Neural crest cell (in vitro differentiated cells): Measurements from ENCODE around the gene DDA1. TPM values are rescaled to one million over a fixed set of nuclear protein-coding genes. Genes with fewer than 3 reads are reported as not detected.

ENCODE experiments used
- DNase-seq: peaks from one replicate; pipeline ENCODE4 v3.0.0; 2021; ENCODE audit warnings: low read depth, mixed read lengths, low spot score
- H3K27ac Mint-ChIP-seq: one replicate; pipeline ENCODE4 v1.8.0; 2021; ENCODE audit warnings: mild to moderate bottlenecking, mixed read lengths; ENCODE audit not compliant: unreplicated experiment
- H3K27me3 Mint-ChIP-seq: 2 replicates; pipeline ENCODE4 v1.8.0; 2021; ENCODE audit warnings: low read depth, mild to moderate bottlenecking, mixed read lengths
- H3K36me3 Mint-ChIP-seq: 2 replicates; pipeline ENCODE4 v1.8.0; 2021; ENCODE audit warnings: low read depth, mild to moderate bottlenecking, mixed read lengths
- H3K4me1 Mint-ChIP-seq: 2 replicates; pipeline ENCODE4 v1.8.0; 2021; ENCODE audit warnings: mixed read lengths
- H3K4me3 Mint-ChIP-seq: one replicate; pipeline ENCODE4 v1.8.0; 2021; ENCODE audit warnings: mild to moderate bottlenecking, mixed read lengths
- H3K9me3 Mint-ChIP-seq: 2 replicates; pipeline ENCODE4 v1.8.0; 2021; ENCODE audit warnings: mixed read lengths
- total RNA-seq: library from RNA; stranded (reverse); gene quantifications from 2 replicates; pipeline ENCODE4 v1.2.1, GENCODE V29; 2021
- TF ChIP-seq, protein P1 (sequence below): fragments of 200-600 bp; sonication (generic); conservative IDR thresholded peaks from 2 replicates; pipeline ENCODE4 v1.5.0; 2021; ENCODE audit warnings: antibody characterized with exemption, mild to moderate bottlenecking

DDA1 gene
- total RNA-seq, 1 donor from 2014 or later: 44.9 TPM

DNA sequence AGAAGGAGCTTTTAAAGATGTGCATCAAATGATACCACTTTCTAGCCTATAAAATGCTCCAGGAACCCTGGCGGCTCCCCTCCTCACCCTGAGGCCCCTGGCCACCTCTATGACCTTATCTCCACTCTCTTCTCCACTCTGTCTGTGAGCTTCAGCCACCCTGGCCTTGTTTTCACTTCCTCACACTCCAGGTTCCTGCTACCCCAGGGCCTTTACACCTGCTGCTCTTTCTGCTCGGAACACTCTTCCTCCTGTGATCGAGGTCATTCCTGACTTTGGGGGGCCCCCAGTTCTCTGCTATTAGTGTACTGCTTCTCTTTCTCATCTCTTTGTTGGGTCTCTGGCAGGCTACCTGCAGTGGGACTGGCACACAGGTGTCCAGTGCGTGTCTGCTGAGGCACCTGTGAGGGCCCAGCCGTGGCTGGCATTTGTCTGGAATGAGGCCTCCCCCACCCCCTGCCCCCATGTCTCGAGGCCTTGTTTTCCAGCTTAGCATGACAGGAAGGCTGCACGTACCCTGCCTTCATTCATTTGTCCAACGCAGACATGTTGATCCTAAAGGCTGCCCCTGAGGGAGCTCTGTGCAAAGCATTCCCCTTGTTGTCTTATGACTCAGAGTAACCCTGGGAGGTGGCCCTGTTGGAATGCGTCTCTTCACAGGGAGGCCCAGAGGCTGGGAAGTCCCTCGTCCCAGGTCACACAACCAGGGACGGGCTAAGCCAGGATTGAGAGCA lies 2.3 kb downstream of the DDA1 start:
- TF ChIP-seq, protein P1, sequence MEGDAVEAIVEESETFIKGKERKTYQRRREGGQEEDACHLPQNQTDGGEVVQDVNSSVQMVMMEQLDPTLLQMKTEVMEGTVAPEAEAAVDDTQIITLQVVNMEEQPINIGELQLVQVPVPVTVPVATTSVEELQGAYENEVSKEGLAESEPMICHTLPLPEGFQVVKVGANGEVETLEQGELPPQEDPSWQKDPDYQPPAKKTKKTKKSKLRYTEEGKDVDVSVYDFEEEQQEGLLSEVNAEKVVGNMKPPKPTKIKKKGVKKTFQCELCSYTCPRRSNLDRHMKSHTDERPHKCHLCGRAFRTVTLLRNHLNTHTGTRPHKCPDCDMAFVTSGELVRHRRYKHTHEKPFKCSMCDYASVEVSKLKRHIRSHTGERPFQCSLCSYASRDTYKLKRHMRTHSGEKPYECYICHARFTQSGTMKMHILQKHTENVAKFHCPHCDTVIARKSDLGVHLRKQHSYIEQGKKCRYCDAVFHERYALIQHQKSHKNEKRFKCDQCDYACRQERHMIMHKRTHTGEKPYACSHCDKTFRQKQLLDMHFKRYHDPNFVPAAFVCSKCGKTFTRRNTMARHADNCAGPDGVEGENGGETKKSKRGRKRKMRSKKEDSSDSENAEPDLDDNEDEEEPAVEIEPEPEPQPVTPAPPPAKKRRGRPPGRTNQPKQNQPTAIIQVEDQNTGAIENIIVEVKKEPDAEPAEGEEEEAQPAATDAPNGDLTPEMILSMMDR: no peak
- Mint-ChIP-seq H3K4me3 (peak overlapping the region; percentile 77), H3K36me3 (no peaks in the 10 kb centered on the region), H3K27me3 (no peaks in the 10 kb centered on the region), H3K4me1 (peaks cover 30% of the 10 kb centered on the region), H3K27ac (no peak overlapping the region), H3K9me3 (no peaks in the 10 kb centered on the region)
- no peak for DNase-seq

DNA sequence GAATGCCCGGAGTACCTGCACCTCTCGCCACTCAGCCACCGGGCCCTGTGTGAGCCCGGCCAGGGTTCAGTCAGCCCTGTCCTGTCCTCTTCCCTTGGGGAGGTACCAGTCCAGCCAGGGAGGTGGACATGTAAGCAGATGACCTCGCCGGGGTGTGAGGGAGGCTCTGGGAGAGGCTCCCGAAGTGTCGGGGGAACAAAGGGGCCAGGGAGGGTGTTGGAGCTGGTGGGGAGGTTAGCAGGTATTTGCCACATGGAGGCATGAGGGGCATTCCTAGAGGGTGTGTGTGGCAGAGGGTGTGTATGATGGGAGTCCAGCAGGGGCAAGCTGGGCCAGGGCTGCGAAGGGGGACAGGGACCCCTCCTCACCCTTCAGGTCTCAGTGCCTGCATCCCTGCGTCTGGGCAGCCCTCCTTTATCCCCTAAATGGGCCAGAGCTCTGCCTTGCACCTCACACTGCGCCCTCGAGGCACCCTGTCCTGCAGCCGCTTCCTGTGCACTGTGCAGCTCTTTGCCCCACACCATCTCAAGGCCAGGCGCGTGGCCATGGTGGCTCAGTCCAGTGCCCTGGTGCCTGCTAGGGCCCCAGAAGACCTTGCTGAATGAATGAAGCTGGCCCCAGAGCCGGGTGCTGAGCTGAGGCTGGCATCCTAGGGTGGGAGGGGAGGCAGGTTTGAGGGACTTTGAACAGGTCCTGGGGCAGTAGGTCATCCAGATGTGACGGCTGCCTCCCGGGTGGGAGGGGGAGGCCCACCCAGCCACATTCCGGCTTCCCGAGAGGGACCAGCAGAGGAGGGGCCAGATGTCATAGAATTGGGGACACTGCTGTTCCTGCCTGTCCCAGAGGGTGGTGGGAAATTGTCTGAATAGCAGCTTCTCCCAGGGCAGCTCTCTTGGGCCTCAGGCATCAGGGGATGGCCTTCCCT lies 3.1 kb downstream of the DDA1 start:
- Mint-ChIP-seq H3K27me3 (no peaks in the 10 kb centered on the region), H3K4me3 (peak overlapping the region; percentile 77), H3K4me1 (peaks cover 29% of the 10 kb centered on the region), H3K9me3 (no peaks in the 10 kb centered on the region), H3K27ac (no peak overlapping the region), H3K36me3 (no peaks in the 10 kb centered on the region)
- no peak for DNase-seq
- TF ChIP-seq, protein P1: no peak

DNA sequence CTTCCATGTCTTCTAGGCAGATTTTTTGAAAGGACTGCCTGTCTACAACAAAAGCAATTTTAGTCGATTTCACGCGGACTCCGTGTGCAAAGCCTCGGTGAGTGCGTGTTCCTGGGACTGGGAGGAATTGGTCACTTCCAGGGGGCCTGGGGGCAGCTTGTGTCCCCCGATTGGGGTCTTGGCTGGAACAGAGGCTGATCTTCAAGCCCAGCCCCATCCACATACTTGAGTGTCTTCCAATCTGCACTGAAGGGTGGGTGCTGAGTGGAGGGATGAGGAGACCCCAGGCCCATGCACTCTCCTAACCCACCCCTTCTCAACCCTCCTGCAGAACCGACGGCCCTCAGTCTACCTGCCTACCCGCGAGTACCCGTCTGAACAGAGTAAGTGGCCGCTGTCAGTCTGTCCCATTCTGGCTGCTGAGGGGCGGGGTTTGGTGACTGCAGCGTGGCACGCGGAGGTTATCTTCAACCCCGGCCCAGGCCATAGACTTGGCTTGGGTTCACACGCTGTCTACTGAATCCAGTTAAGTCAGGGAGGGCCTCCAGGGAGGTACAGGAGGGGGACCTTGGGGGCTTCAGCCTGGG lies 4.7 kb downstream of the DDA1 start:
- Mint-ChIP-seq H3K9me3 (no peaks in the 10 kb centered on the region), H3K4me3 (peak overlapping the region; percentile 23), H3K36me3 (no peaks in the 10 kb centered on the region), H3K27me3 (no peaks in the 10 kb centered on the region), H3K4me1 (peaks cover 19% of the 10 kb centered on the region), H3K27ac (no peak overlapping the region)
- DNase-seq: no peak
- TF ChIP-seq, protein P1: no peak

DNA sequence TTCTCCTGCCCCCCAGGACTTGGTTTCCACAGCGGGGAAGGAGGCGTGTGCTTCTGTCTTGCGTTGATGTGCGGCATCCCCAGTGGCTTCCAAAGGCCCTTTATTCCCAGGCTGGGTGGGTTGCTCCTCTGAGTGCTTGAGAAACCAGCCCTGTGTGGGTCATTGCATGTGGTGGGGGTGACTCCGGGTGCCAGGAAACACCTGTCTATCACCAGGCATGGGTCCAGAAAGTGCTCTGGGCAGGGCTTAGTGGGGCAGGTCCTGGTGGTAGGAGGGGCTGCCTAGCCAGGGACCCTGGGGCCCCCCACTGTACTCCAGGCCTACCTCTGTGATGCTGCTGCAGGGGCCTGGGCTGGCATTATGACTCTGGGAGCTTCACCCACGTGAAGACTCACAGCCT lies 9.6 kb downstream of the DDA1 start:
- DNase-seq: no peak
- no peak overlapping the region for H3K4me3 Mint-ChIP-seq
- H3K27ac Mint-ChIP-seq: no peak overlapping the region
- H3K36me3 Mint-ChIP-seq: no peaks in the 10 kb centered on the region
- TF ChIP-seq, protein P1: no peak
- H3K27me3 Mint-ChIP-seq: no peaks in the 10 kb centered on the region
- H3K9me3 Mint-ChIP-seq: no peaks in the 10 kb centered on the region
- no peaks in the 10 kb centered on the region for H3K4me1 Mint-ChIP-seq

DNA sequence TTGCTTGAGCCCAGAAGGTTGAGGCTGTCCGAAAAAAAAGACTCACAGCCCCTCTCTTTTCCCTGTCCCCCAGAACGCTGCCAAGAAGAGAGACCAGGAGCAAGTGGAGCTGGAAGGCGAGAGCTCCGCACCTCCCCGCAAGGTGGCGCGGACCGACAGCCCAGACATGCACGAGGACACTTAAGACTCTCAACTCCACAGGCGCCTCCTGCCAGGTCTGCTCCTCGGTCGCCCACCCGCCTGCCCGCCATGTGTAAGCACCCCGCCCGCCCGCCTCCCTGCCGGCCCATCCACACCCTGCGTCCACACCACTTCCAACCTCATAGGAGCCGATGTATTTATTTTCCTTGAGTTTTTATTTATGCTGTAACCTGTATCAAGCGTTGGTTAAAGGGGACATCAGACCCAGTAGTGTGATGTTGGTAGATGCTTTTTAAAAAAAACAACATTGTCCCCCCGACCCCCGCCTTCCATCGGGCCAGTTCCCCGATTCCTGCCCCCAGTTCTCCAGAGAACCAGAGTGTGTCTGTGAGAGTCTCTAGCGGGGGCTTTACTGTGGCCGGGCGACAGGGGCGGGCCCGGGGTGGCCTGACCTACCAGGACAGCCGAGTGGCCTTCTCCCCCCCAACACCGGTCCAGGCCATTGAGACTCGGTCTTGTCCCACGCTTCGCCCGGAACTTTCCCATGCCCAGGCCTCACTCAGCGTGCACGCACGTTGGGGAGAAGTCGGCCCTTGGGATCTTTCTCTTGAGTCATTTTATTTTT lies 10.3 kb downstream of the DDA1 start:
- Mint-ChIP-seq H3K27me3 (no peaks in the 10 kb centered on the region), H3K27ac (no peak overlapping the region), H3K9me3 (no peaks in the 10 kb centered on the region), H3K4me1 (no peaks in the 10 kb centered on the region), H3K4me3 (no peak overlapping the region), H3K36me3 (no peaks in the 10 kb centered on the region)
- TF ChIP-seq, protein P1: no peak
- no peak for DNase-seq
